GM12875 (cell line): Measurements from ENCODE around the gene SLC6A20.

ENCODE experiments used
- H3K4me3 ChIP-seq: one replicate; pipeline ENCODE4 v1.5.1; 2011; ENCODE audit warnings: low read depth, low read length, control low read depth
- TF ChIP-seq, protein P1 (sequence below): IDR thresholded peaks from 2 replicates; pipeline ENCODE4 v1.5.1; 2011; ENCODE audit warnings: low read depth, mild to moderate bottlenecking, control low read depth, inconsistent platforms, low read length, moderate library complexity, borderline replicate concordance; ENCODE audit not compliant: insufficient read depth

The SLC6A20 gene

DNA sequence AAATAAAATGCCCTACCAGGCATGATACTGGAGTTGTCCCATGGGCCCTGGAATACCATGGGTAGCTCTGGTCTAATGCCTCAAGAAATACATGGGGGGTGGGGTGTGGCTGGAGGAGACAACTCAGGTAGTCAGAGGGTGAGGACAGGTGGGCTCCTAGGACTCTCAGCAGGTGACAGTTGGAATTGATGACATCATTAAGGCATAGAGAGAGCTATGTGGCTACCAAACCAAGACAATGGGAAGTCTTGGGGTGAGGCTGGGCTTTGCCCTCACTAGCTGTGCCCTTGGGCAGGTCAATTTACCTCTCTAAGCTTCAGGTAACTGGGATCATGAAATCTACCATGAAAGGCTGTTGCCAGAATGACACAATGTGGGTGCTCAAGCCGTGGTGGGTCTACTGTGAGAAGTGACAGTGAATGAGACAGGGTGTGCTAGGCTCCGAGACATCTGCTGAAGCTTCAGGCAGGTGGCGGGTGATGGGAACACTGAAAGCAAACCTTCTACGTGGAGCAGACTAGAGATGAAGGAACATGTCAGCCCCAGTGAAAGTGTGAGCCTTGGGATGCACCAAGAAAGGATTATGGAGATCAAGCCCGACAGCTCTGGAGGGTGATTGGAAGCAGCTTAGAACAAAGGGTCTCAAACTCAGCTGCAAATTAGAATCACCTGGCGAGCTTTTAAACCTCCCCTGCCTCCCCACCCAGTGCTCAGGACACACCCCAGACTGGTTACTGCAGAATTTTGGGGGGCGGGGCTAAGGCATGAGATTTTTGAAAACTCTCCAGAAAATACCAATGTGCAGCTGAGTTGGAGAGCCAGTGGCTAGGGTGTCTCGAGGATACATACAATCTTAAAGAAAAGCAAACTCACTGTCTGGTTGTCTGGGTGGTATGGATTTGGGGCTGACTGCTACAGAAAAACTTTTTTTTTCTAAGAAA lies 21.5 kb downstream of the SLC6A20 start:
- TF ChIP-seq, protein P1, sequence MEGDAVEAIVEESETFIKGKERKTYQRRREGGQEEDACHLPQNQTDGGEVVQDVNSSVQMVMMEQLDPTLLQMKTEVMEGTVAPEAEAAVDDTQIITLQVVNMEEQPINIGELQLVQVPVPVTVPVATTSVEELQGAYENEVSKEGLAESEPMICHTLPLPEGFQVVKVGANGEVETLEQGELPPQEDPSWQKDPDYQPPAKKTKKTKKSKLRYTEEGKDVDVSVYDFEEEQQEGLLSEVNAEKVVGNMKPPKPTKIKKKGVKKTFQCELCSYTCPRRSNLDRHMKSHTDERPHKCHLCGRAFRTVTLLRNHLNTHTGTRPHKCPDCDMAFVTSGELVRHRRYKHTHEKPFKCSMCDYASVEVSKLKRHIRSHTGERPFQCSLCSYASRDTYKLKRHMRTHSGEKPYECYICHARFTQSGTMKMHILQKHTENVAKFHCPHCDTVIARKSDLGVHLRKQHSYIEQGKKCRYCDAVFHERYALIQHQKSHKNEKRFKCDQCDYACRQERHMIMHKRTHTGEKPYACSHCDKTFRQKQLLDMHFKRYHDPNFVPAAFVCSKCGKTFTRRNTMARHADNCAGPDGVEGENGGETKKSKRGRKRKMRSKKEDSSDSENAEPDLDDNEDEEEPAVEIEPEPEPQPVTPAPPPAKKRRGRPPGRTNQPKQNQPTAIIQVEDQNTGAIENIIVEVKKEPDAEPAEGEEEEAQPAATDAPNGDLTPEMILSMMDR, result no peak
- no peak overlapping the region for H3K4me3 ChIP-seq

DNA sequence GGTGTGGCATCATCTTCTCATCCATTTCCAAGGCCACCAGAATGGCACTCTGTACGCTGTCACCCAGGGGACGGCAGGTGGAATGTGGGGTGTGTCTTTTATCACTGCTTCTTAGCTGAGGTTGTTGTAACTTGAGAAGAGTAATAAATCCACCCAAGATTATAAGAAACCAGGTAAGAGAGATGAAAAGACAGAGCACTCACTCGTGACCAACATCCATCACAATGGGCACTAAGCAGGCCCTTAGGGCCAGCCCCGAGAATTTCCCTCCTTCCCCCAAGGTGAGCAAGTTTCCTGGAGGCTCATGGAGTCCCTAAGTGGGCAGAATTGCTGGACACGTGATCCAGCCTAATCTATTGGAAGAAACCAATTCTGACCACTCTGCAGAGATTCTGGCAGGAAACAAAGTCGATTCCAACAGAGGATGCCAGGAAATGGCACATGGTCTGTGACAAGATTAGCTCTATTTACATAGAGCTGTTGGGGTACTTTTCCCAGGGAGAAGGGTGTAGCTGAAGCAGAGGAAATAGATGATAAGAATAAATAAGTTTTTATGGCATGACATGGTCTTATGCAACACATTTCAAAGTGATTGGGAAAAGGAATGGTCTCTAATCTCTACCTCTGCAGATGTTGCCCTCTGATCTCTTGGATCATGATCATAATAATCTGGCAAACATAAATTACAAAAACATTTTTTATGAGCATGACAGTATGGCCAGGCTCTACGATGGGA lies 22.5 kb downstream of the SLC6A20 start:
- H3K4me3 ChIP-seq, result no peak overlapping the region
- TF ChIP-seq, protein P1, result no peak

DNA sequence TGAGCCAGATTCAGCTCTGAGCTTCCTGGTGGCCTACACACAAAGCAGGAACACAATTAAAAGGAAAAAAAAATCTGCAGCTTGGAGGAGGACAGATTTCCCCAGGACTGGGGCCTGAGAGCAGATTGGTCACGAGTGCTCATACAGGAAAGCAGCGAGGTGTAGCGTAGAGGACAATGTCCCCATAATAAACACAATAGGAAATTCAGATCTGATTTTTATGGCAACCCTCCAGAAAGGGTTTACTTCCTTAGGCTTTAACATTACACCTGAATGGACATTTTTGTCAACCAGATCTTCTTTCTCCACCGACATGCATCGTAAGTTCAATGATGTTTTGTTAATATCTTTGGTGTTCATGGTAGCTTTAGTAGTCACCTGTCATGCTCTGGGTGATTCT lies 23.3 kb downstream of the SLC6A20 start:
- TF ChIP-seq, protein P1, result no peak
- H3K4me3 ChIP-seq, result no peak overlapping the region

DNA sequence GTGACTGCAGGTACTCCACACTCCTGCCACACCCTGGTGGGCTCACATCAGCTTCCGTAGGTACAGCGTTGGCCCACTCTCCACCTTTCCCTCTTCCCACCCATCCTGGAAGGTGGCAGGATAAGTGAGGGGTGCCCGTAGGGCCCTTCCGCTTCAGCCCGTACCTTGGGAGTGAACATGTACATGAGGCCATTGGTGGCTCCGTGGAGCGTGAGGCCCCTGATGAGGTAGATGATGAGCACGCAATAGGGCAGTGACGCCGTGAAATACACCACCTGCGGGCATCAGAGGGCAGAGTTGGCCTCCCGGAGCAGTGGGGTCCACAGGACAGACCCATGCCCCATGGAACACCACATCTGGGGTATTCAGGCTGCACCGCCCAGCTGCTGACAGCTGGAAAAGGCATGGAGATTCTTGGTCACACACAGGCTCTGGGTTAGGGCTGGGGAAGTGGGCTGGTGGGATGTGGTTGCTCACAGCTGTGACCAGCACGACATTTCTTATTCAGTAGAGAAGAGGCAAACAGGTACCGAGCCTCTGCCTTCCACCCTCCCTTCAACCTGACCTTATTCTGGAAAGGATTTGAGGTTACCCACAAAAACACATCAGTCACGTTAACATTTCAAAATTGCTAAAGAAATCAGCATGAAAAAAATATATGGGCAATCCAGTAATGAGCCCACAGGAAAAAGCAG lies 23.8 kb downstream of the SLC6A20 start:
- TF ChIP-seq, protein P1, result no peak
- H3K4me3 ChIP-seq, result no peak overlapping the region

DNA sequence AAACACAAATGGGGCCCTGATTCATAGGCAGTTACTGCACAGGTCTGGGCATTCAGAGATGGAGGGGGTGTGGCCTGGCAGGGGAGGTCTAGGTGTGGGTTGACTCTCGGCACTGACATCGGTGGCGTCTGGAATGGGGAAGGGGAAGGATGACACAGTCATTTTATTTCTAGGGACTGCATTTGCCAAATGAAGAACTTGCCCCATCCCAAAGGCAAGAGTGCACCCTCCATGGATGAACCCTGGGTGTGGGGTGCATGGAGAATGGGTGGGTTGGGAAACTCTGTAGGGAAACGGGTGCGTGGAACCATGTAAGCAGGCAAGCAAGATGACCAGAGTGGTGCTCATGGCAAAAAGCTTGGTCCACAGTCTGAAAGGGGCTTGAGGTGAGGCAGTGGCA lies 24.5 kb downstream of the SLC6A20 start:
- TF ChIP-seq, protein P1, result no peak
- H3K4me3 ChIP-seq, result no peak overlapping the region

DNA sequence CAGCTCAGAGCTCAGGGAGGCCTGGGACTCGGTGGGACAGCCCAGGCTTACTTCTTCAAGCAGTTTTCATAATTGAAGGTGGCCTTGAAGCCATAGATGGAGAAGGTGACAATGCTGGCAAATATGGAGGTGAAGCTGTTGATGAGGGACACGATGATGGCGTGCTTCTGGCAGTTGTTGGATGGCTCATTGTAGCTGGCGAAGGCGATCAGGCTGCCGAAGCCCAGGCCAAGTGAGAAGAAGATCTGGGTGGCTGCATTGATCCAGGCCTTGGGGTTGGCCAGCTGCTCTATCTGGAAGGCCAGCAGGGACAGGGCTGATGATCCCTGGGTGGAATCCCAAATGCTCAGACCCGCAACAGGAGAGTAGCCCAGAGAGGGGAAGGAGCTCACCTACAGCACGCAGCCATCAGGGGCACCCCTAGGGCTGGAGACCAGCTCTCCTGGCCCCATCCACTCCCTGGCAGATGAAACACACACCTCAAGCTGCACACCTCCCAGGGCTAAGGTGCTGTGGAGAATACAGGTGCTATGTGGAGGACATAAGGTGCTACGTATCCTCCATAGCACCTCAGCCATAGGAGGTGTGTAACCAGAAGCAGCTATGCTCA lies 25.1 kb downstream of the SLC6A20 start:
- TF ChIP-seq, protein P1, result no peak
- H3K4me3 ChIP-seq, result no peak overlapping the region
